ENCODE results near the gene TMEM164.

The TMEM164 gene

GRCh38 chrX:110201799-110202198 is 198.9 kb downstream of the TMEM164 start:
- H3K27me3 Mint-ChIP-seq = no peaks in the 10 kb centered on the region
- no peak overlapping the region for H3K27ac Mint-ChIP-seq
- H3K4me3 Mint-ChIP-seq = no peak overlapping the region

GRCh38 chrX:110204986-110205385 is 202.1 kb downstream of the TMEM164 start:
- peak; percentile 77 for ATAC-seq
- Mint-ChIP-seq H3K4me1 (peaks cover 7% of the 10 kb centered on the region), H3K9me3 (no peaks in the 10 kb centered on the region), H3K27me3 (no peaks in the 10 kb centered on the region), H3K27ac (peak overlapping the region in 1 of 2 donors; percentile 69), H3K4me3 (no peak overlapping the region)
- DNase-seq = no peak

More at GRCh38 chrX:110201799-110202198, 198.9 kb downstream of the TMEM164 start:
- ATAC-seq = no peak
- no peak for DNase-seq
- Mint-ChIP-seq H3K9me3 (no peaks in the 10 kb centered on the region), H3K4me1 (peaks cover 7% of the 10 kb centered on the region)

- no peak overlapping the region for H3K4me3 Mint-ChIP-seq
- H3K4me1 Mint-ChIP-seq = peaks cover 7% of the 10 kb centered on the region
- no peaks in the 10 kb centered on the region for H3K9me3 Mint-ChIP-seq
- DNase-seq (no peak), ATAC-seq (no peak)
- H3K27me3 Mint-ChIP-seq = no peaks in the 10 kb centered on the region
- no peak overlapping the region for H3K27ac Mint-ChIP-seq
Measured at GRCh38 chrX:110208092-110208491, 205.2 kb downstream of the TMEM164 start.

GRCh38 chrX:110210417-110211139 is 207.7 kb downstream of the TMEM164 start:
- no peaks in the 10 kb centered on the region for H3K27me3 Mint-ChIP-seq
- ATAC-seq (no peak), DNase-seq (no peak)
- peak overlapping the region in 1 of 2 donors; percentile 54 for H3K27ac Mint-ChIP-seq
- no peak overlapping the region for H3K4me3 Mint-ChIP-seq
- H3K4me1 Mint-ChIP-seq = no peaks in the 10 kb centered on the region
- no peaks in the 10 kb centered on the region for H3K9me3 Mint-ChIP-seq

GRCh38 chrX:110211340-110211739 is 208.4 kb downstream of the TMEM164 start:
- H3K4me3 Mint-ChIP-seq = no peak overlapping the region

GRCh38 chrX:110212299-110212698 is 209.4 kb downstream of the TMEM164 start:
- H3K27ac Mint-ChIP-seq = no peak overlapping the region
- peaks cover 2% of the 10 kb centered on the region for H3K4me1 Mint-ChIP-seq
- H3K9me3 Mint-ChIP-seq = no peaks in the 10 kb centered on the region
- H3K4me3 Mint-ChIP-seq = no peak overlapping the region
- ATAC-seq (no peak), DNase-seq (no peak)
- H3K27me3 Mint-ChIP-seq = no peaks in the 10 kb centered on the region

More at GRCh38 chrX:110211340-110211739, 208.4 kb downstream of the TMEM164 start:
- DNase-seq (no peak), ATAC-seq (no peak)
- no peaks in the 10 kb centered on the region for H3K4me1 Mint-ChIP-seq
- H3K27me3 Mint-ChIP-seq = no peaks in the 10 kb centered on the region
- H3K9me3 Mint-ChIP-seq = no peaks in the 10 kb centered on the region
- peak overlapping the region in 1 of 2 donors; percentile 42 for H3K27ac Mint-ChIP-seq

- DNase-seq = no peak
- ATAC-seq = no peak
- Mint-ChIP-seq H3K4me3 (no peak overlapping the region), H3K9me3 (no peaks in the 10 kb centered on the region), H3K27me3 (no peaks in the 10 kb centered on the region), H3K27ac (no peak overlapping the region), H3K4me1 (peaks cover 11% of the 10 kb centered on the region)
Measured at GRCh38 chrX:110213183-110213582, 210.3 kb downstream of the TMEM164 start.

- H3K9me3 Mint-ChIP-seq = no peaks in the 10 kb centered on the region
- H3K4me3 Mint-ChIP-seq = no peak overlapping the region
- peaks cover 12% of the 10 kb centered on the region for H3K4me1 Mint-ChIP-seq
- ATAC-seq = no peak
- no peak overlapping the region for H3K27ac Mint-ChIP-seq
- H3K27me3 Mint-ChIP-seq = no peaks in the 10 kb centered on the region
- DNase-seq = no peak
Measured at GRCh38 chrX:110214684-110215083, 211.8 kb downstream of the TMEM164 start.

GRCh38 chrX:110215411-110215810 is 212.5 kb downstream of the TMEM164 start:
- ATAC-seq (no peak), DNase-seq (no peak)
- no peaks in the 10 kb centered on the region for H3K9me3 Mint-ChIP-seq
- H3K4me3 Mint-ChIP-seq = no peak overlapping the region
- no peak overlapping the region for H3K27ac Mint-ChIP-seq
- no peaks in the 10 kb centered on the region for H3K27me3 Mint-ChIP-seq
- H3K4me1 Mint-ChIP-seq = peaks cover 12% of the 10 kb centered on the region

- H3K4me1 Mint-ChIP-seq = peaks cover 12% of the 10 kb centered on the region
- ATAC-seq (no peak), DNase-seq (no peak)
- no peak overlapping the region for H3K4me3 Mint-ChIP-seq
- H3K27me3 Mint-ChIP-seq = no peaks in the 10 kb centered on the region
- H3K27ac Mint-ChIP-seq = no peak overlapping the region
- H3K9me3 Mint-ChIP-seq = no peaks in the 10 kb centered on the region
Measured at GRCh38 chrX:110216027-110216426, 213.1 kb downstream of the TMEM164 start.

- H3K4me3 Mint-ChIP-seq = no peak overlapping the region
- DNase-seq = no peak
- no peak for ATAC-seq
Measured at GRCh38 chrX:110218591-110218990, 215.7 kb downstream of the TMEM164 start.

GRCh38 chrX:110219920-110220319 is 217.0 kb downstream of the TMEM164 start:
- H3K9me3 Mint-ChIP-seq = no peaks in the 10 kb centered on the region
- H3K4me1 Mint-ChIP-seq = peaks cover 12% of the 10 kb centered on the region
- H3K27ac Mint-ChIP-seq = no peak overlapping the region
- no peak for ATAC-seq
- H3K27me3 Mint-ChIP-seq = no peaks in the 10 kb centered on the region
- H3K4me3 Mint-ChIP-seq = no peak overlapping the region
- DNase-seq = no peak

More at GRCh38 chrX:110218591-110218990, 215.7 kb downstream of the TMEM164 start:
- peaks cover 12% of the 10 kb centered on the region for H3K4me1 Mint-ChIP-seq
- H3K27ac Mint-ChIP-seq = no peak overlapping the region
- no peaks in the 10 kb centered on the region for H3K27me3 Mint-ChIP-seq
- H3K9me3 Mint-ChIP-seq = no peaks in the 10 kb centered on the region

GRCh38 chrX:110222497-110223257 is 219.8 kb downstream of the TMEM164 start:
- no peak for DNase-seq
- no peak for ATAC-seq
- H3K27ac Mint-ChIP-seq = no peak overlapping the region
- H3K9me3 Mint-ChIP-seq = no peaks in the 10 kb centered on the region
- peaks cover 16% of the 10 kb centered on the region for H3K4me1 Mint-ChIP-seq
- H3K27me3 Mint-ChIP-seq = no peaks in the 10 kb centered on the region
- H3K4me3 Mint-ChIP-seq = no peak overlapping the region

- Mint-ChIP-seq H3K27ac (peak overlapping the region in 1 of 2 donors; percentile 42), H3K9me3 (no peaks in the 10 kb centered on the region), H3K4me1 (peaks cover 12% of the 10 kb centered on the region), H3K27me3 (no peaks in the 10 kb centered on the region), H3K4me3 (no peak overlapping the region)
- no peak for ATAC-seq
- no peak for DNase-seq
Measured at GRCh38 chrX:110224926-110225617, 222.2 kb downstream of the TMEM164 start.

- Mint-ChIP-seq H3K4me1 (peaks cover 29% of the 10 kb centered on the region), H3K27me3 (no peaks in the 10 kb centered on the region), H3K9me3 (no peaks in the 10 kb centered on the region), H3K4me3 (no peak overlapping the region), H3K27ac (no peak overlapping the region)
- DNase-seq (no peak), ATAC-seq (no peak)
Measured at GRCh38 chrX:110226931-110227330, 224.0 kb downstream of the TMEM164 start.

Measured in stimulated activated naive CD8-positive, alpha-beta T cell treated with anti-CD3 and anti-CD28 coated beads, Interleukin-15, amount 100 ng/mL, for 72 hours (primary cell).